T1000 (cell line): Measurements from ENCODE around the gene B3GNT3.

Experiments used
- DNase-seq: peaks from one replicate; lab custom pipeline; 2025; ENCODE audit warnings: mixed read lengths; lab: John Stamatoyannopoulos, UW

Gene B3GNT3, protein sequence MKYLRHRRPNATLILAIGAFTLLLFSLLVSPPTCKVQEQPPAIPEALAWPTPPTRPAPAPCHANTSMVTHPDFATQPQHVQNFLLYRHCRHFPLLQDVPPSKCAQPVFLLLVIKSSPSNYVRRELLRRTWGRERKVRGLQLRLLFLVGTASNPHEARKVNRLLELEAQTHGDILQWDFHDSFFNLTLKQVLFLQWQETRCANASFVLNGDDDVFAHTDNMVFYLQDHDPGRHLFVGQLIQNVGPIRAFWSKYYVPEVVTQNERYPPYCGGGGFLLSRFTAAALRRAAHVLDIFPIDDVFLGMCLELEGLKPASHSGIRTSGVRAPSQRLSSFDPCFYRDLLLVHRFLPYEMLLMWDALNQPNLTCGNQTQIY

DNA sequence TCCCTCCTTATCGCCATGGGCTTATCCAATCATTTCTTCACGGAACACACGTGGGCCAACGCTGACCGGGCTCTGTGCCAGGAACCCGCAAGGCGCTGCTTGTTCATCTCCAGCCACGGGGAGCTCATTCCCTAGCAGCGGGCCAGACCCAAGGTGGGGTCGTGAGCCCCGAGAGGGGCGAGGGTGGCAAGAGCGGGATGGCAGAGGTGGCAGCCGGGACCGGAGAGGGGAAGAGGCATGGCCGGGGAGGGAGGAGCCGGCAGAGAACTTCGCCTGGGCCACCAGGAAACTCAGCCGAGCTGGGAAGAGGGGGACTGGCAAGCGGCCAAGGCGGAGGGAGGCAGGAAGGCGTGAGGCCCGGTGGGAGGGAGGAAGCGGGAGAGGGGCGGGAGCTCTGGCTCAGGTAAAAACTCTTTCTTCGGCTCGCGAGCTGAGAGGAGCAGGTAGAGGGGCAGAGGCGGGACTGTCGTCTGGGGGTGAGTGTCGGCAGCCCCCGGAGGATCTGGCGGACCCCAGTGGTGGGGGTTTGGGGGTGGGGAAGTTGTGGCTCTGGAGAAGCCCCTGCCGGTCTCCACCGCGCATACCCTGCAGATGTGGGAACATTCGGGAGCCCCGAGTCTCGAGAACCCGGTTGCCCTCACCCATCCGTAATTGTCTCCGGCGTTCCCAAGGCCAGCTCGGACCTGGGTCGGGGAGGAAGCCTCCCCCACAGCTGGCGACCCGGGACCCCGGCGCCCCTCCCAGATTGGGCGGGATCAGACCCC, at the start of gene B3GNT3:
TSS of gene B3GNT3 (plus strand) at position 408 of the 764 bp plus-strand sequence. CDS start 12,670 bp downstream, outside the sequence.
- DNase-seq: no peak

DNA sequence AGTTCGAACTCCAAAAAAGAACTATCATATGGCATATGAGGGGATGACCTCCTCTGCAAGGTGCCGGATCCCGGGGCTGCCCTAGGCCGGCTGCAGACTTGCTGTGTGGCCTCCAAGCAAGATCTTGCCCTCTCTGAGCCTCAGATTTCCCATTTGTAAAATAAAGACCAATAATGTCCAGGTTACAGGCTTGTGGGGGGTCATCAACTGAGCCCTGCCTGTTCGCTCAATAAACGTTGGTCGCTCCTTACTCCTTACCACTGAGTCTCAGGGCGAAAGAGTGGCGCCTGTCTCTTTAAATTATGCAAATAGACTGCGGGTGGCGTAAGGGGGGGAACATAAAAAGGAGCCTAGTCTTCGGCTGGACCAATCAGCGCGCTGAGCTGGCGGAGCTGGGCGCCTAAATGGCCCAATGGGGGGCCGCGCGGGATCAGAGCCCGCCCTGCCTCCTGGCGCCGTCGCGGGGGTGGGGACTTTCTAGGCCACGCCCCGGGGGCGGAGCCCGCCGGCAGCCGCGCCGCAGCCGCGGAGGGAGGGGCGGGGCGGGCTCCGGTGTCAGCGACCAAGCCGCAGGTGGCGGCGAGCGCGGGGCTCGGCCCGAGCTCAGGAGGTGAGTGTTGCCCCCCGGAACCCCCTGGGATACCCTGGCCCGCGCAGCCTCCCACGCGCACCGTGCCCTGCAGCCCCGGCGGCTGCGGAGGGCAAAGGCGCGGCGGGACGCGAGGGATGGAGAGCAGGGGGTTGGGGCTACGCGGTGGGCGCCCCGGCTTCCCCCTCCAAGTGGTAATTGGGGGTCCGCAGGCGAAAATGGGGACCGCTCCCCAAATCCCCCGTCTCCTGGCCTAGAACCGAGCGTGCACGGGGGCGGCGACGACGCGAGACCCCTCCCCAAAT, 47.5 kb upstream of the B3GNT3 start:
- peak; percentile 84 for DNase-seq

- no peak for DNase-seq
Observed at GRCh38 chr19:17748884-17749638, 45.9 kb upstream of the B3GNT3 start.

- DNase-seq: no peak
Observed at GRCh38 chr19:17749912-17750317, 45.0 kb upstream of the B3GNT3 start.

DNA sequence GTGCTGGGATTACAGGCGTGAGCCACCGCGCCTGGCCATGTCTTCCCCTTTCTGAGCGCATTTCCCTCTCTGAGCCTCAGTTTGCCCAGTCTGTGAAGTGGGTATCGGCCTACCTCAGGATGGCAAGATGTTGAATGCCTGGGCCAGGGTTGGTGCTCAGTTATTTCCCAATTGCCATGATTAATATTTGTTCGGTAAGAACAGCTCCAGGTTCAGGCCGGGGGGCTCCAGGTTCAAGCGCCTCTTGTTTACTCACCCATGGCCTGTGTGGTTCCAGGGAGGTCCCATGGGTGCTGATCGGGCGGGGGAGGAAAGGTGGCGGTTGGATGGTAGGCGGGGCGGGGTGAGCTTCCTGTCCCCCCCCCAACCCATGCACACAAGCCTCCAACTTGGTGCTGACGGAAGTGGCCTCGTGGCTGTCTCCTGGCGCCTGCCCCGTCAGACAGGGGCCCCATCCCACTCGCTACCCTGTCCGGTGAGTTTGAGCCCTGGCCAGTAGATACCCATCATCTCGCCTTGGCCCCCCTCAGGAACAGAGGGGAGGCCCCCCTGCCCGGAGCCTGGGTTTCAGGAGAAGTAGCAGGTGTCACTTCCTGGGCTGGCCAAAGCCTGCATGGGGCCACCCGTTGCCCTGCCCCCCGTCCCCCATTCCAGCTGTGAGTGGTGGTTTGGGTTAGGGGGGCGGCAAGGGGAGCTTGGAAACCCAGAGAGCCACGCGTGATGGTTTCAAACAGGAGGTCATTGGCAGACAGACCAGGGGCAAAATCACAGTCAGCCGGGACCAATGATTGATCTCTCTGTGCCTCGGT, 43.6 kb upstream of the B3GNT3 start, which contains the start of gene FCHO1:
TSS of gene FCHO1 (plus strand) at position 375 of the 809 bp plus-strand sequence. CDS start 3,688 bp downstream, outside the sequence.
- no peak for DNase-seq

DNA sequence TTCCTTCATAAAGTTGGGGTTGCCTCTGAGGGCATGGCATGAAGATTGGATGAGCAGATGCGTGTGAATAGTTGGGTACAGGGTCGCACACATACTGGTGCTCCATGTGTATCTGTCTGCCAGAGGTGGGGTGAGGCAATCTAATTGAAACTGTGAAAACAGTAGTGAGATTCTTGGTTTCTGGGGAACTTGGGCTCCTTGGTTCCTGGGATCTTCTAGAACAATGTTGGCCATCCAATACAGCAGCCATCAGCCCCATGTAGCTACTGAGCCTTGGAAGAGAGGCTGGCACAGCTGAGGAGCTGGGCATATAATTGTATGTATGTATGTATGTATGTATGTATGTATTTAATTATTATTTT, 43.0 kb upstream of the B3GNT3 start:
- DNase-seq: no peak

GRCh38 chr19:17752865-17753639, 41.9 kb upstream of the B3GNT3 start:
- DNase-seq: no peak

- no peak for DNase-seq
Observed at GRCh38 chr19:17753976-17754375, 41.0 kb upstream of the B3GNT3 start.

DNA sequence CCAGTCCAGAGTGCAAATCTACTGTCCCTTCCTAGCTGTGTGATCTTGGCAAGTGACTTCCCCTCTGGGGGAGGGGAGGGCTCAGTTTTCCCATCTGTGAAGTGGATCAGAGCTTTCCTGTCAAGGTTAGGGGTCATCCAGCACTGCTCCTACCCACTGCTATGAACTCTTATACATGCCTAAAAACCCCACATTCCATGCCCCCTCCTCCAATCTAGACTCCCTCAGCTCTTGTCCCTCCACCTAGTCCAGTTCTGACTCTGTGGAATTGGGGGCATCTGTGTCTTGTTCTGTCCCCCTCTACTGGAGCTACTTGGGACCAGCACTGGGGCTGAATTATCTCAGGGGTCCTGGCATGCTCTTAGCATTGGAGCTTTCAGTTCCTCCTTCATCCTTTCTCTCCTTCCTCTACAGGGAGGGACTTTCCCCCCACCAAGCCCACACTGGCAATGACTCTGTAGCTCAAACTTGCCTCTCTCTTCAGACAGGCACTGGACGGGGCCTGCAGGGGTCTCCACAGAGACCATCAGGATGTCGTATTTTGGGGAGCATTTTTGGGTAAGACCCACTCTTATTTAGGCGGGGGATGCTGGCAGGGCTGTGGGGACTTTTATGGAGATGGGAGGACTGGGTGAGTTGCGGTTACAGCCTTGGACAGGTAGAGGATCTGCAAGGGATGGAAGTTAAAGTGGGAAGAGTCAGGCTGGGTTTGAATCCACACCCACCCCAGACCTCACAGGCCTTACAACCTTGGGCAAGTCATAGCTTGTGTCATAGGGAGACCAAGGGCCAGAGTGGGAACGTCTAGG, 40.1 kb upstream of the B3GNT3 start:
- no peak for DNase-seq

GRCh38 chr19:17755443-17755890, 39.5 kb upstream of the B3GNT3 start:
- no peak for DNase-seq

DNA sequence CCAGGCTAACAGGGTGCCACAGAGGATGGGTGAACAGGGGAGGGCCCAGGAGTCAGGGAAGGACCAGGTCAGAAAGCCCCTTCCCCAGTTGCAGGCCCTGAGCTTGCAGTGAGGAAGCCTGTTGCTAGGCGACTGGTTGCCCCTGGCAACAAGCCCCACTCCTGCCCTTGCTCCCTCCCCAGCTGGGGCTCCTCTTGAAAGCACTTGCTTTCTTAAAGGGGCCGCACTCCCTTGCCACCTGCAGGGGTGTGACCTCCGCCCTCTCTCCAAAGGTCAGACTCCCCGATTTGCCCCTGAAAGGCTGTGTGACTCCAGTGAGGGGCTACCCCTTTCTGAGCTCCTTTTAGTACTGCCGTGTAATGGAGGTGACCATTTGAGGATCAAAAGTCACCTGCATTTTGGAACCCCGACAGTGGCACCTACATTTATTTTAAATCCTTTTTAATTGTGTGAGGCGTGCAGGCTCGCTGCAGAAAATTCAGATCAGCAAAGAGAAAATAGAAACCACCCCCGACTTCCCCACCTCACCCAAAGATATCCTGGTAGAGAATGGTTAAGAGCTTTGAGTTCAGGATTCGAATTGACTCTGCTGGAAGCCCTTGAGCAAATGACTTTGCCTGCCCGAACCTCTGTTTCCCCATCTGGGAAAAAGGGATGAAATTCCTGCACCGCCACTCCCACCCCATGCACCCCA, 38.8 kb upstream of the B3GNT3 start:
- no peak for DNase-seq

DNA sequence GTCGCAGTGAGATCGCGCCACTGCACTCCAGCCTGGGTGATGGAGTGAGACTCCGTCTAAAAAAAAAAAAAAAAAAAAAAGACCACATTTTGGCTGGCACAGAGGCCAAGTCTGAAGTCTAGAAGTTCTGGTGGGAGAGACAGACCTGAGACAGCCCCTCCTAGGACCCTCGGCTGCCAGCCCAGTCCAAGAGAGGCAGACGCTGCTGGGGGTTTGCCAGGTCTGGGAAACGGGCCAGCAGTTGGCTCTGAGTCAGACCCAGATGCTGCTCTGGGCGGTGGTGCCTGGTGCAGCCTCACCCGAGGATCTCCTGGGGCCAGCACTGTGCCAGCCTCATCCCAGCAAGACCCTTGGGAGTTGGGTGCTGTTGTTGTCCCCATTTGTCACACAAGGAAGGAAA, 37.8 kb upstream of the B3GNT3 start:
- peak; percentile 39 for DNase-seq

DNA sequence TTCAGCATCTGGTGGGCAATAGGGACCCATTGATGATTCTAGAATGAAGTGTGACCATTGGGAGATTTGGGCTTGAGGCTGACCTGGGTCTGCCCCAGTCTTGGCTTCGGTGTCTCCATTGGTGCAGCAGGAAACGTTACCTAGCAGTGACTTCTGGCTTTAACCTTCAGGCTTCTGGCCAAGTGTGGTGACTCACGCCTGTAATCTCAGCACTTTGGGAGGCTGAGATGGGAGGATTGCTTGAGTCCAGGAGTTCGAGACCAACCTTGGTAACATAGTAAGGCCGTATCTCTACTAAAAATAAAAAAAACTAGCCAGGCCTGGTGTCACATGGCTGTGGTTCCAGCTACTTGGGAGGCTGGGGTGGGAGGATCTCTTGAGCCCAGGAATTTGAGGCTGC, 36.4 kb upstream of the B3GNT3 start:
- no peak for DNase-seq

DNA sequence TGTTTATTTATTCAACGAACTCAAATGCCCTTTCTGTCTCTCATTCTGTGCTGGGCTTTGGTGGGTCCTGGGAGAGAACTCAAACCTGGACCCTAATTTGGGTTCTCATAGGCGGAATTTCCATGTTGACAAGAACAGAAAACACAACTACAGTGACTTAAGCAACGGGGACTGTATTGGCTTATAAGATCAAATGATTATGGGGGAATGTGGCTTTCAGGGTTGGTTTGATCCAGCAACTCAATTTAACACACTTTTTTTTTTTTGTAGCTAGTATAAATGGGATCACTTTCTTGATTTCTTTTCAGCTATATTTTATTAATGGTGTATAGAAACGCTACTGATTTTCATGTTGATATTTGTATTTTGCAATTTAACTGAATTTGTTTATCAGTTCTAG, 33.8 kb upstream of the B3GNT3 start:
- no peak for DNase-seq

DNA sequence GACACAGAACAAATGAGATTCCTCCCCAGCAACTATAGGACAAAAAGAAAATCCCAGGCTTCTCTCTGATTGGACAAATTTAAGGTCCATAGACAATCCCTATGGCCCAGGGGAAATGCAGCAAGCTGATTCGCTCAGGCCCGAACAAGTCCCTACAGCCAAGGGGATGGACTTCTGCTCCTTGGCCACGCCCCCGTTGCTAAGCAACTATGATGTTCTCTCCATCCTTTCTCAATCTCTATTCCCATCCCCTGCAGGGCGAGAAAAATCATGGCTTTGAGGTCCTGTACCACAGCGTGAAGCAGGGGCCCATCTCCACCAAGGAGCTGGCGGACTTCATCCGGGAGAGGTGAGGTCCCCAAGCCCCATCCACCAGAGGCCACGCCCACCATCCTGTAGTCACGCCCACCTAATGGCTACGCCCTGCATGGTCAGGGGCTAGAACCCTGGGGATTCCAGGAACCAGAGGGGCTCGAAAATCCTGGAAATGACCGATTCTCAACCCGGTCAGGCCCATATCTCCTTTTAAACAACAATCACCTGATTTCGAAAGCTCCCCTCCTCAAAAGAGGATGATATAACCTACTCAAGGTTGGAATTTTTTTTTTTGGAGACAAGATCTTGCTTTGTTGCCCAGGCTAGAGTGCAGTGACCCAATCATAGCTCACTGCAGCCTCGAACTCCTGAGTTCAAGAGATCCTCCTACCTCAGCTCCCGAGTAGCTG, 32.3 kb upstream of the B3GNT3 start:
- peak; percentile 32 for DNase-seq

- DNase-seq: no peak
Observed at GRCh38 chr19:17764348-17764747, 30.6 kb upstream of the B3GNT3 start.

- no peak for DNase-seq
Observed at GRCh38 chr19:17765069-17765618, 29.8 kb upstream of the B3GNT3 start.
